Midbrain (tissue), 1 donor: ENCODE results near the gene IL36RN.
"Not testable (repeated sequence)": the region's sequence is repeated elsewhere in the genome, so short reads cannot be mapped to it uniquely, and the experiment has no call there.

Source experiments
- DNase-seq: peaks from one replicate; lab custom pipeline; 2025; lab: John Stamatoyannopoulos, UW

The IL36RN gene

DNA sequence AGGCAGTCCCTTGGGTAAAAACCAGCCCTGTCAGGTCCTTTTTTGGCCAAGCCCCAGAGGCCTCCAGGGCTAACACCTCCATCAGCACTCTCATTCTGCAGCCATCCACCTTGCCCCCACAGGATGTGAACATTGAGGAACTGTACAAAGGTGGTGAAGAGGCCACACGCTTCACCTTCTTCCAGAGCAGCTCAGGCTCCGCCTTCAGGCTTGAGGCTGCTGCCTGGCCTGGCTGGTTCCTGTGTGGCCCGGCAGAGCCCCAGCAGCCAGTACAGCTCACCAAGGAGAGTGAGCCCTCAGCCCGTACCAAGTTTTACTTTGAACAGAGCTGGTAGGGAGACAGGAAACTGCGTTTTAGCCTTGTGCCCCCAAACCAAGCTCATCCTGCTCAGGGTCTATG is 16.0 kb downstream of the IL36RN start:
- no peak for DNase-seq

GRCh38 chr2:113075600-113075999 is 16.6 kb downstream of the IL36RN start:
- DNase-seq = no peak

DNA sequence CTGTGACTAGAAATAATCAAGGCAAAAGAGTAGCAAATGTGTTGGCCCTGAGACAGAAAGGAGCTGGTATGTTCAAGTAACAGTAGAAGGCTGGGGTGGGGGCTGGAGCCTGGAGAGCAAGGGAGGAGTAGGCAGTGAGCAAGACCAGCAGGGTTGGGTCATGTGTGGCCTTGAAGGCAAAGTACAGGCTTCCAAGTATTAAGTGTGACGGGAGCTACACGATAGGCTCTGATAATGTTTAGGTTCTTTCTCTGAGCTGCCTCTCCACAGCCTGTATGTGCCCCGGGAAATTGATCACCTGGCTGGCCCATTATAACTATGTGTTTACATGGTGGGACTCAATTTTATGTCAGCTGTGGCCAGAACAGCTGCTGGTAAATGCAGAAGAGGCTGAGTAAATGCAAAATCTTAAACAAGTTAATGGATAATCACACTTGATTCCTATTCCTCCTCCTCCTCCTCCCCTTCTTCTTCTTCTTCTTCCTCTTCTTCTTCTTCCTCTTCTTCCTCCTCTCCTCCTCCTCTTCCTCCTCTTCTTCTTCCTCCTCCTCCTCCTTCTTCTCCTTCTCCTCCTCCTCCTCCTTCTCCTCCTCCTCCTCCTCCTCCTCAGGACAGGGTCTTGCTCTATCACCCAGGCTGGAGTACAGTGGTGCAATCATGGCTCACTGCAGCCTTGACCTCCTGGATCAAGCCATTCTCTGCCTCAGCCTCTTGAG is 18.1 kb downstream of the IL36RN start:
- DNase-seq = no peak

DNA sequence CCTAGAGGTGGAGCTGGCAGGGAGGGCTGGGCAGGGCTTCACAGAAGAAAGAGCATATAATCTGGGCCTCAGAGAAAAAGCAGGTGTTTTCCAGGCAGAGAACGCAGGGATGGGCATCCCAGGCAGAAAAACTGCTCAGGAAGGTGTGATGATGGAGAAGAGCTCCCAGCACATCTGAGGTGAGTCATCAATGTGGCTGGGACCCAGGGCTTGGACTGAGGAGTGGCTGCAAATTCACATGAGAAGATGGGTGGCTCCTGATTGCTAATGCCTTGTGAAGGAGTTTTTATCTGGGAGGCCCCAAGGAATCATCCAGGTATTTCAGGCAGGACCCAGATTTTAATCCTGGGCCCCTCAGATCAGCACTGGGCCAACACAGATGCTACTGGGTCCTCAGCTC is 18.9 kb downstream of the IL36RN start:
- DNase-seq = no peak

DNA sequence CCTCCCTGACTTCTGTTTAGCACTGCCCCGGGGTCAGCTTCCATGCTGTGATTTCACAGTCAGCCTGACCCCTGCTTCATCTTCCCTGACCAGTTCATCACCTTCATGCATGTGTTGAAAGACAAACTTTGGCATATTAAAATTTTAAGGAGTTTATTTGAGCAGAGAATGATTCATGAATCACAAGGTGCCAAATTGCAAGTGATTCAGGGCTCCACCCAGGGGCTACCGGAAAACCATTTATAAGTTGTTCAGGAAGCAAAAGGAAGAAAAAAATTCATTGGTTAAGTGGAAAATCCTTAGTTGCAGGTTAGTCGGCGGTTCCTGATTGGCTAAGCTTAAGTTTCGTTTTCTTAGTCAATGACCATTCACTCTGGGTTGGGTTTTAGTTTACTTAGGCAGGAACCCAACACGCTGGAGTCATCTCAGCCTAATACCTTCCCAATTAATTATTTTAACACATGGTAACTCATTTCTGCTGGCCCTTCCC is 19.4 kb downstream of the IL36RN start:
- no peak for DNase-seq

- no peak for DNase-seq
Observed at GRCh38 chr2:113079131-113079530, 20.1 kb downstream of the IL36RN start.

GRCh38 chr2:113080134-113080533 is 21.1 kb downstream of the IL36RN start:
- no peak for DNase-seq

DNA sequence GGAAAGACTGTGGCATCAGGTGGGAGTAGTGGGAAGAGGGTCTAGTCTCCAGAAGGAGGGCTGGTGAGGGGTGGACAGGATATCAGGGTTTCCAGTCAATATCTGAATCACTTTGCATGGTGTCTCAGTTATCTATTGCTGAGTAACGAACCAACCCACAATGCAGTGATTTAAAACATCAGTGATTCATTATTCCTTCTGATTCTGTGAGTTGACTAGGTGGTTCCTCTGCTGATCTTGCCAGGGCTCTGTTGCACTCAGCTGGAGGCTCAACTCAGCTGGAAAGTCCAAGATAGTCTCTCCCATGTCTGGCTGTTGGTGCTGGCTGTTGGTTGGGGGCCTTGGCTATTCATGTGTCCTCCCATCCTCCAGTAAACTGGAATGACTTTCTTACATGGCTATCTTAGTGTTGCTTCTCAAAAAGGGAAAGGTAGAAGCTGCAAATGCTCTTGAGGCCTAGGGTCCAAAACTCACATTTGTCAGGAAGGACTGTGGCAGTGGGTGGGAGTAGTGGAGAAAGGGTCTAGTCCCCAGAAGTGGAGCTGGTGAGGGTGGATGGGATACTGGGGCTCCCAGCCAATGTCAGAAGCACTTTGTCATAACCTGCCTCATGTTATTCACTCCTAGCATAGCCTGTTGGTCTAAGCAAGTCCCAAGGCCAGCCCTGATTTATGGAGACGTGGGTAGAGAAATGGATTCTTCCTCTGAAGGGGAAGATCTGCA is 22.7 kb downstream of the IL36RN start:
- DNase-seq = no peak

- no peak for DNase-seq
Observed at GRCh38 chr2:113083296-113083695, 24.3 kb downstream of the IL36RN start.

DNA sequence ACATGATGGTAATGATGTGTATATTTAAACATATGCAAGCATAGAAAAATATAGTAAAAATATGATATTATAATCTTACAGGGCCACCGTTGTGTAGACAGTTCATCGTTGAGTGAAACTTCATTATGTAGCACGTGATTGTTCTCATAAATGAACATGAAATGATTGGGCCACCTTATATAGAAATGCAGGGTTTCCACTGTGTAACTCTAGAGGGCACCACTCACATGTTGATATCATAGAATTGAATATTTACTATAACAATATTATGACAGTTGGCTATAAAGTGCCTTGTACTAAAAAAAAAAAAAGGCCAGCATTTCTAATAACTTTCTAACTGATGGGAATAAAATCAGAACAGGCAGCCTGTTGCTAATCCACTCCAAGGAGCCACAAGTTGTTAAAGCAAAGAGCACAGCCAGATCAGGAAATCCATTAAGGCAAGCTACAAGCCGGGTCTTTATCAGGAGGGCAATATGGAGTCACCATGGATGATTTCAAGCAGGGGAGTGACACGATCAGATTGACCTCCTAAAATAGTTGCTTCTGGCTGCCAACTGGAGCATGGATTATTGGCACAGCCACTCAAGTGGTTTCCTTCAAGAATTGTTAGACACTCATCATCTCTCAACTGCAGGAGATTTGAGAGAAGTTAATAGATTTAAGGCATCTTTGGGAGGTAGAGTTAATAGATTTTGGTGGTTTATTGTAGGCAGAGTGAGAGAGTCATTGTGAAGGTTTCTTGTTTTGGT is 25.4 kb downstream of the IL36RN start:
- no peak for DNase-seq

DNA sequence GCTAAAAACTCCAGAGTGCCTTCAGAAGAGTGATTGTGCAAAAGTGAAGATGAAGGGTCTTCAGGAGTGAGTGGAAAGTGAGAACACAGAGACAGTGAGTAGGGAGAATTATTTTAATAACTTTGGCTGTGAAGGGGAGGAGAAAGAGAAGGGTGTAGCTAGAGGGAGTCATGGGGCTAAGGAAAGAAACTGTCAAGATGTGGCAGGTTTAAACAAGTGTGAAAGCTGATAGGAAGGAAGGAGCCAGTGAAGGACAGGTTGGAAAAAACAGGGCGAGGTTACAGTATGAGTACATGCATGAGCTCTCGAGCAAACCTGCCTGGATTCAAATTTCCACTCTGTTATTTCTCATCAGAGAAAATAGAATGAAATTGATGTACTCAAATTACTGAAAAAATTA is 26.5 kb downstream of the IL36RN start:
- DNase-seq = no peak

DNA sequence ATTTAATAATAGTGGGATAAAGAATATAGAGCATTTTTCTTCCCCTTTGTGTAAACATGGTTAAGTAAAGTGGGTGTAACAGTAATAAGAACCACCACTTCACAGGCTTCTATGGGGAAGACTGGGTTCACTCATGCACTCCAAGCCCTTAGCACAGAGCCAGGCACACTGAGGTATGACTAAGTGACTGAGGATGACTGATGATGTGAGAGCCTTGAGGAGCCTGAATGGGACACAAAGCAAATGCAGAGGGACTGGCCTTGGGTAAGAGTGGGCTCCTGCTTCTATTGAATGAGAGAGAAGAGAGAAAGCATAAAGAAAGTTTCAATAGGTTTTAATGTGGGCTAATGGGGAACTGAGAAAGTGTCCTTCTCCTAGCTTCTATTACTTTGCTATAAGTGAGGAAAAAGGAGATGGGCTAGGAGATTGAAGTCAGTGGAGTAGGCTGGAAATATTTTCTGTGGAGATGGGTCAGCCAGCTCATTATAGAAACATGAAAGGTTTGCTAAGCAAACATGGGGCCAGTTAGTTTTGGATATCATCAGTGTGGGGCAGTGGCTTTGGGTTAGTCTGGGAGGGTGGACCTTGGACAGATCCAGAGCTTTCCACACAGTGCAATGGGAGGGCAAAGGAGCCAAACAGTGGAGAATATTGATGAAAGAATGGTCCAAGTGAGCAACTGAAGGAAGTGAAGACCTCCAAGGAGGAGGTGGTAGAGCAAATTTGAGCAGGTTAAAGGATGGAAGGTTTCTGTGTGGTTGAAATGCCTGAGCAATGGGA is 29.4 kb downstream of the IL36RN start:
- DNase-seq = no peak

DNA sequence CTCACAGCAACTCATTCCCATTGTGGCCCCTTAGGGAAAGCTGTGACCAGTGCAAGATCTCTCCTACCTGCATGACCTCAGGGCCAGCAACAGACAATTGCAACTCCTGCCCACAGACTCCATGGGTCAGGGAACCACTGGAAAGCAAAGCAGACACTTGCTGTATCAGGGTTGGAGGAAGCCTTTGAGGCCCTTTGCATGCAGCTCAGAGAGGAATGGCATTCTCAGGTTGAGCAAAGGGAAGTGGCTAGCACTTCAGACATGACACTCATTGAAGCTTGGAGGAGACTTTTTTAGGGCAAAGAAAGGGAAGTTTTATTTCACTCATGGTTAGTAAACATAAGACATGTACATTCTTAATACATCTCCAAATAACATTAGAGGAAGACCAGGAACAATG is 30.9 kb downstream of the IL36RN start:
- DNase-seq = no peak

- no peak for DNase-seq
Observed at GRCh38 chr2:113091231-113091896, 32.4 kb downstream of the IL36RN start.

DNA sequence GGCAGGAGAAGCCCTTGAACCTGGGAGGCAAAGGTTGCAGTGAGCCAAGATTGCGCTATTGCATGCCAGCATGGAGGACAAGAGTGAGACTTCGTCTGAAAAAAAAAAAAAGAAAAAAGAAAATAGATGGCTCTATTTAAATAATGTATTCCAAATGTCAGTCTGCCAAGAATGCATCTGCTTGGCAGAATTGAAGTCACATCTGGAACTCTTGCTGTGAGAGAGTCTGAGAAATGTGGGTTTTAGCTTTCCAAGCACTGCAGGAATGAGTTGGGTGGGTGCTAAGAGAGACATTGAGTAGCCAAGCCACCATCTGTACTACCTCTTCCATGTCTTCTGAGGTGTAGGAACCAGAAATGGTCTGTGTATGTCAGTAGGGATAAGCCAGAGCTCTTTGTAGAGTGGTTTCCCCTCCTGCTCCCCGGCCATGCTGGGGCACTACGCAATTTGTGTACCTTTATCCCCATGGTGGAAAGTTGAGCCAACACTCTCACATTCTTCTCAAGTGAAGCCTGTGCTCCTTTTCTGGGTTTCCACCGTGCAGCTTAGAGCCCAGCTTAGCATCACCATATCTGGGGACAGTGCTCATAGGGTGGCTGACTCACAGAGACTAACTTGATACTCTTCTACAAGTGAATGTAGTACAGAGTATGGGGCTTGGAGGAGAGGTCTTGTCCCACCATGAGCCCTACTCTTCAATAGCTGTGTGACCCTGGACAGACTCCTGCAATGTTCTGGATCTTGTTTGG is 34.0 kb downstream of the IL36RN start:
- no peak for DNase-seq

GRCh38 chr2:113093613-113093977 is 34.6 kb downstream of the IL36RN start:
- no peak for DNase-seq

- DNase-seq = not testable (repeated sequence)
Observed at GRCh38 chr2:113096306-113096705, 37.3 kb downstream of the IL36RN start.

DNA sequence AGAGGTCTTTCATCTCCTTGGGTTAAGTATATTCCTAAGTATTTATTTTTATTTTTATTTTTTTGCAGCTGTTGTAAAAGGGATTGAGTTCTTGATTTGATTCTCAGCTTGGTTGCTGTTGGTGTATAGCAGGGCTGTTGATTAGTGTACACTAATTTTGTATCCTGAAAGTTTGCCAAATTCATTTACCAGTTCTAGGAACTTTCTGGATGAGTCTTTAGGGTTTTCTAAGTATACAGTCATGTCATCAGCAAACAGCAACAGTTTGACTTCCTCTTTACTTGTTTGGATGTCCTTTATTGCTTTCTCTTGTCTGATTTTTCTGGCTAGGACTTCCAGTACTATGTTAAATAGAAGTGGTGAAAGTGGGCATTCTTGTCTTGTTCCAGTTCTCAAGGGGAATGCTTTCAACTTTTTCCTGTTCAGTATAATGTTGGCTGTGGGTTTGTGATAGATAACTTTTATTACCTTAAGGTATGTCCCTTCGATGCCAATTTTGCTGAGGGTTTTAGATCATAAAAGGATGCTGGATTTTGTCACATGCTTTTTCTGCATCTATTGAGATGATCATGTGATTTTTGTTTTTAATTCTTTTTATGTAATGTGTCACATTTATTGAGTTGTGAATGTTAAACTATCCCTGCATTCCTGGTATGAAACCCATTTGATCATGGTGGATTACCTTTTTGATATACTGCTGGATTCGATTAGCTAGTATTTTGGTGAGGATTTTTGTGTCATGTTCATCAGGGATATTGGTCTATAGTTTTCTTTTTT is 38.0 kb downstream of the IL36RN start:
- not testable (repeated sequence) for DNase-seq

- DNase-seq = no peak
Observed at GRCh38 chr2:113098041-113098440, 39.0 kb downstream of the IL36RN start.

DNA sequence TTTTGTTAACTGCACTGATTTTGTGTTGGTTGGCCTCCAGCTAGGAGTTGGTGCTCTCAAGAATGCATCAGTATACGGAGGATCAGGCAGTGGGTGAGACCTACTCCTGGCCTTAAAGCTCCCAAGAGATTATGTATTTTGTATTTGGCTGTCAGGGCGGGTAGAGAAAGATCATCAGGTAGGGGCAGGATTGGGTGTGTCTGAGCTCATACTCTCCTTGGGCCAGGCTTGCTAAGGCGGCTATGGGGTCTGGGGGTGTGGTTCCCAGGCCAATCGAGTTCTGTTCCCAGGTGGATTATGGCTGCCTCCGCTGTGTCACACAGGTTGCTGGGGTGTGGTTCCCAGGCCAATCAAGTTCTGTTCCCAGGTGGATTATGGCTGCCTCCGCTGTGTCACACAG is 39.5 kb downstream of the IL36RN start:
- DNase-seq = no peak
